CD4-positive, alpha-beta T cell treated with Interleukin-6 for 4 hours (primary cell): ENCODE measurements around the gene AKT1.

ENCODE experiments used
- DNase-seq: peaks from one replicate; pipeline ENCODE4 v3.0.0-alpha.2; 2020; ENCODE audit warnings: mixed read lengths

The AKT1 gene

GRCh38 chr14:104784846-104785707 lies 10.5 kb downstream of the AKT1 start:
- no peak for DNase-seq

- DNase-seq = no peak
Measured at GRCh38 chr14:104784218-104784568, 11.4 kb downstream of the AKT1 start.

- no peak for DNase-seq
Measured at GRCh38 chr14:104783484-104784217, 11.9 kb downstream of the AKT1 start.

- no peak for DNase-seq
Measured at GRCh38 chr14:104782808-104783139, 12.8 kb downstream of the AKT1 start.

GRCh38 chr14:104782086-104782807 lies 13.3 kb downstream of the AKT1 start:
- DNase-seq = no peak

GRCh38 chr14:104781271-104782077 lies 14.1 kb downstream of the AKT1 start:
- DNase-seq = no peak

- DNase-seq = no peak
Measured at GRCh38 chr14:104780513-104781030, 15.0 kb downstream of the AKT1 start.

- no peak for DNase-seq
Measured at GRCh38 chr14:104779776-104780512, 15.6 kb downstream of the AKT1 start.

GRCh38 chr14:104778694-104779331 lies 16.7 kb downstream of the AKT1 start:
- DNase-seq = no peak

DNA sequence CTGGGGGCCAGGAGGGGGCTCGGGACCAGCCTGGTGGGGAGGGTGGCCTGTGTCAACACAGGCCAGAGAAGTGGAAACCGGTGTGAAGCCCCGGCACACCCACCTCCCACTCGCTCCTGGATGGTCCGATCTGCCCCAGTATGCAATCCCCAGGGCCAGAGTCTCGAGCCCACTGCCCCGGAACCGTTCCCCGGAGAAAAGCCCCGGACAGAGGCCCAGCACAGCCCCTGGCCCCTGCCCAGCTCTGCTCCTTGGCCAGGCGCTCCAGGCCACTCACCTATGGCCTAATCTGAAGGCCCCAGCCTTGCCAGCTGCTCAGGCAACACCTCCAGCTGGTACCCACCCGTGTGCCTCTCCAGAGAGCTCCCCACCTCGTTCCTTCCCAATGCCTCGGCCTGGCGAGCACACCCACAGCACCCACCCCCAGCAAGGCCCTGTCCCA lies 17.7 kb downstream of the AKT1 start:
- DNase-seq = no peak

- DNase-seq = no peak
Measured at GRCh38 chr14:104776961-104777807, 18.4 kb downstream of the AKT1 start.

GRCh38 chr14:104776481-104776880 lies 19.1 kb downstream of the AKT1 start:
- no peak for DNase-seq

GRCh38 chr14:104775073-104775489 lies 20.5 kb downstream of the AKT1 start:
- DNase-seq = no peak

DNA sequence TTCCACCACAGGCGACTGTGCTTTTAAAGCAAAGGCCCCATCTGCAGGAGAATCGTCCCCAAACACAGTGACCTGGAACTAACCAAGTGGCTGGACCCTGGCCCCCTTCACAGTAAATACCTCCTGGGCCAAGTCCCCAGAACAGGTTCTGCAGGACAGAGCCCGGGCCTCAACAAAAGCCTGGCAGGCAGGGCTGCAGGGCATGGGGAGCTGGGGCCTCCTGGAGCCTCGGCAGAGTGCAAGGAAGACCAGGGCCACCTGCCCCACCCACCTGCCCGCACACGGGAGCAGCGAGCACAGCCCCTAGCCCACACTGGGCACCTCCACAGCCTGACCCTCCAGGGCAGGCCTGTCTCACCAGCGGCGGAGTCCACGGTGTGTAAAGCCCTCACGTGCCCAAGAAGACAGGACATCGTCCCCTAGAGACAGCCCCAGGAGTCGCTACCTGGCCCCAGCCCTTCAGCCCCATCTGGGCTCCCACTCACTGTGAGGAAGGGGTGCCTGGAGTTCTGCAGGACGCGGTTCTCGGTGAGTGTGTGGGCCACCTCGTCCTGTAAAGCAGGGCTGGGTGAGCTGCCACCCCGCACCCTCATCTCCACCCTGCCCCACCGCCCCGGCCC lies 21.0 kb downstream of the AKT1 start:
- DNase-seq = no peak

- no peak for DNase-seq
Measured at GRCh38 chr14:104773505-104774452, 21.8 kb downstream of the AKT1 start.

DNA sequence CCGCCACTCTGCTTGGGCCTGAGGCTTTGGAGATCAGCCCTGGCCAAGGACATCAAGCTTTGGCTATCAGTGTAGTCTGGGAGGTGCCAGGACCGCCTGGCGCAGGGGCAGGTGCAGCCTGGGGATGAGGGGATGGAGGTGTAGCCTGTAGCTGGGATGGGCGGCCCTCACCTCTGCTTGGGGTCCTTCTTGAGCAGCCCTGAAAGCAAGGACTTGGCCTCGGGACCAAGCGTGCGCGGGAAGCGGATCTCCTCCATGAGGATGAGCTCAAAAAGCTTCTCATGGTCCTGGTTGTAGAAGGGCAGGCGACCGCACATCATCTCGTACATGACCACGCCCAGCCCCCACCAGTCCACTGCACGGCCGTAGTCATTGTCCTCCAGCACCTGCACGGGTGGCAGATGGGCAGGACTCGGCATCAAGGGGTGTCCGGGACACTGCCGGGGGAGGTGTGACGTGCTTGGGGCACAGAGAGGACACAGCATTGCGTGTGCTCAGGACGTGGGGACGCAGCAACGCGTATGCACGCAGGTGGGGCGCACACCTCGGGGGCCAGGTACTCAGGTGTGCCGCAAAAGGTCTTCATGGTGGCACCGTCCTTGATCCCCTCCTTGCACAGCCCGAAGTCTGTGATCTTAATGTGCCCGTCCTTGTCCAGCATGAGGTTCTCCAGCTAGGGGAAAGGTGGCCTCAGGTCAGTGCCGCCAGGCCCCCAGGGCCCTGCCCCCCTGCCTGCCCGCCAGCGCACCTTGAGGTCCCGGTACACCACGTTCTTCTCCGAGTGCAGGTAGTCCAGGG lies 22.6 kb downstream of the AKT1 start:
- DNase-seq = no peak

DNA sequence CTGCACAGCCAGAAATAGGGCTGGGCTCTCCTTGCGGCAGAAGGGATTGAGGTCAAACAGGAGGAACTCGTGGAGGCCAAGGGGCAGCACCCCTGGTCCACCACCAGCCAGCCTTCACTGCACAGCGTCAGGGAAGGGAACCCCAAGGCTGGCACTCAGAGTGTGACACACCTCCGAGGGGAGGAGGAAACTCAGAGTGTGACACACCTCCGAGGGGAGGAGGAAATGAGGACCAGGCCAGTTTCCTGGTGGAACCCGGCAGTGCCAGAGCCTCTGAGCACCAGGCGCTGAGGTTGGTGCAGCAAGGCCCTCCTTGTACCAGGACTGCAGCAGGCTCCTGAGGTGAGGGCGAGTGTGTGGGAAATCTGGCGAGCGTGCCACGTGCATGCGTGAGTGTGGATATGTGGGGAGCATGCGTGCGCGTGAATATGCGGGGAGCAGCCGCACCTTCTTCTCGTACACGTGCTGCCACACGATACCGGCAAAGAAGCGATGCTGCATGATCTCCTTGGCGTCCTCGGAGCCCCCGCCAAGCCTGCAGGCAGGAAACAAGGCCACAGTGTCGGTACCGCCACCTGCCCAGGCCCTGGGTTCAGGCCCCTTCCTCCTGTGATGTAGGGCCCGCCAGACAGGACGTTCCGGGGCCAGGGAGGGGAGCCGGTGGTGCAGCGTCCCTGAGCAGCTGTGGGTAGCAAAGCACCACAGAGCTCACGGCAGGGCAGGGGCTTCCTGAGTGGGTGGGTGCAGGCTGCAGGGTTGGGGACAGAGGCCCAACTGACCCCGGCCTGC lies 23.4 kb downstream of the AKT1 start:
- no peak for DNase-seq
